Measurements from ENCODE around the gene GPR146.

DNA sequence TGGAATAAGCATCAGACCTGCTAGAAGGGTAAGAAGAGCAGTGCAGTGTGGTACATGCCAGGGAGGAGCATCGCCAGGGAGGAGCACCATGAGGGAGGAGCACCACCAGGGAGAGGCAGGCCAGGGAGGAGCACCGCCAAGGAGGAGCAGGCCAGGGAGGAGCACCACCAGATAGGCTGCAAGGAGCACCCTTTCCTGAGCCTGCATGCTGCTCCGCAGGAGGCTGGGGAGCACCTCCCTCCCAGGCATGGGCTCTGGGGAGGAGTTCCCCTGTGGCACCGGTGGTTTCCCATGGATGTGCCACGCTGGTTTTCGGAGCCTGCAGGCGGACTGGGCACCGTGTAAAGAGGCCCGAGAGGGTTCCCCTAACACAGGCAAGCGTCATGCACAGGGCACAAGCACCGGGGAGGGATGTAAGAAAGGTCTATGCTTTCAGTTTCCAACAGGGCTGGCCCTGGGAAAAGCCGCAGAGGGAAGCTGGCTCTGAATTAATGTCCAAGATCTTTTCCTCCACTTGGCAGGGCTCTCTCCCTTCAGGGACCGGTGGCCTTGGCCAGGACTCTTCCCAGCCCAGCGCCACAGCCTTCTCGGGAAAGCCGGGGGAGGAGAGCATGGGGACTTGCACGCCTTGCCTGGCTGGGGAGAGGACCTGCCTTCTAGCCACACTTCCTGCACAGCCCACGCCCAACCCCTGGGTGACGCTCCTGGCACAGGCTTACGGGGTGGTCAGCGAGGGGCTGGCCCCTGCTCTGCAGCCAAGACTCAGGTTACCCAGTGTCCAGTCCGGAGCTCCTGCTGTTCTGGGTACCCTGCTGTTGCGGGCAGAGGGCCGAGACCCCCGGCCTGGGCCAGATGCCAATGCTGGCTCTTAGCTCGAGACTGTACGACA, 32.1 kb downstream of the GPR146 start:
- TF ChIP-seq POLR2AphosphoS5 (IDR thresholded peaks at IDR 0.05; ENCODE audit: low read depth, low read length) (no peak), TAF1 (IDR thresholded peaks at IDR 0.05; ENCODE audit: low read depth, low read length) (no peak), SPI1 (IDR thresholded peaks at IDR 0.05; ENCODE audit: low read depth, low read length) (no peak), POLR2A (IDR thresholded peaks at IDR 0.05; ENCODE audit: low read depth, low read length) (no peak), POU2F2 (IDR thresholded peaks at IDR 0.05; ENCODE audit: low read depth, low read length) (no peak)

All from GM12891 (cell line).